HepG2 (cell line): ENCODE measurements around the gene C20orf204. TPM values are rescaled to one million over a fixed set of nuclear protein-coding genes. Genes with fewer than 3 reads are reported as not detected.
A peak's percentile ranks its signal among the peaks of the same experiment; 100 is the strongest.

Experiments
- ATM ChIP-seq: fragments of 450-650 bp; IDR thresholded peaks from 2 replicates; pipeline ENCODE4 v1.7.1; 2017; ENCODE audit warnings: mild to moderate bottlenecking, borderline replicate concordance
- HNRNPH1 ChIP-seq: fragments of 200-400 bp; formaldehyde crosslinking; optimal IDR thresholded peaks from 2 replicates; pipeline ENCODE3; 2017; ENCODE audit warnings: mild to moderate bottlenecking, low read depth, low read length
- HOXA5 ChIP-seq: sonication (generic); formaldehyde crosslinking; IDR thresholded peaks from 2 replicates; pipeline ENCODE4 v1.4.0; 2020; ENCODE audit warnings: missing genetic modification reagents
- IRF2 ChIP-seq: IDR thresholded peaks from 2 replicates; pipeline ENCODE4 v1.6.1; 2018; ENCODE audit warnings: missing genetic modification reagents, missing compliant biosample characterization
- NKX3-1 ChIP-seq: sonication (generic); formaldehyde crosslinking; IDR thresholded peaks from 2 replicates; pipeline ENCODE4 v1.5.0; 2020; ENCODE audit warnings: missing genetic modification reagents
- REPIN1 ChIP-seq: sonication (generic); formaldehyde crosslinking; IDR thresholded peaks from 2 replicates; pipeline ENCODE4 v1.8.0; 2022; ENCODE audit warnings: missing genetic modification reagents, low read depth, mild to moderate bottlenecking, borderline replicate concordance
- SP140L ChIP-seq: sonication (generic); formaldehyde crosslinking; IDR thresholded peaks from 2 replicates; pipeline ENCODE4 v1.4.0; 2020; ENCODE audit warnings: missing genetic modification reagents, borderline replicate concordance
- SP4 ChIP-seq: sonication (generic); formaldehyde crosslinking; IDR thresholded peaks from 2 replicates; pipeline ENCODE4 v1.8.1; 2023; ENCODE audit warnings: mild to moderate bottlenecking, missing genetic modification reagents
- TFDP1 ChIP-seq: IDR thresholded peaks from 2 replicates; pipeline ENCODE4 v1.6.1; 2016; ENCODE audit warnings: missing compliant biosample characterization, missing genetic modification reagents, borderline replicate concordance
- TGIF2 ChIP-seq: IDR thresholded peaks from 2 replicates; pipeline ENCODE4 v1.6.1; 2016; ENCODE audit warnings: control low read depth, missing compliant biosample characterization
- TSC22D2 ChIP-seq: sonication (generic); formaldehyde crosslinking; IDR thresholded peaks from 2 replicates; pipeline ENCODE4 v1.5.1; 2020; ENCODE audit warnings: missing genetic modification reagents, mild to moderate bottlenecking, borderline replicate concordance
- ZBTB38 ChIP-seq: sonication (generic); formaldehyde crosslinking; IDR thresholded peaks from 2 replicates; pipeline ENCODE4 v1.5.1; 2020; ENCODE audit warnings: mild to moderate bottlenecking, missing genetic modification reagents
- ZBTB40 ChIP-seq, 2 experiments: fragments of 450-650 bp in 1 of 2; sonication (generic) in 1 of 2; formaldehyde crosslinking in 1 of 2; IDR thresholded peaks; 2 replicates each; pipeline versions ENCODE4 v1.6.1 to v1.8.0; 2016 to 2022; ENCODE audit warnings: antibody characterized with exemption in 1 of 2, mild to moderate bottlenecking in 1 of 2, missing genetic modification reagents in 1 of 2
- ZNF230 ChIP-seq: sonication (generic); formaldehyde crosslinking; IDR thresholded peaks from 2 replicates; pipeline ENCODE4 v1.4.0; 2020; ENCODE audit warnings: mild to moderate bottlenecking, missing genetic modification reagents
- ZNF24 ChIP-seq: fragments of 450-650 bp; IDR thresholded peaks from 2 replicates; pipeline ENCODE4 v1.6.1; 2017; ENCODE audit warnings: antibody characterized with exemption, mild to moderate bottlenecking
- ZNF33A ChIP-seq: sonication (generic); formaldehyde crosslinking; IDR thresholded peaks from 2 replicates; pipeline ENCODE4 v1.5.1; 2020; ENCODE audit warnings: missing genetic modification reagents, mild to moderate bottlenecking, moderate library complexity, borderline replicate concordance
- ZNF510 ChIP-seq: sonication (generic); formaldehyde crosslinking; IDR thresholded peaks from 2 replicates; pipeline ENCODE4 v1.4.0; 2020; ENCODE audit warnings: low read depth, mild to moderate bottlenecking, missing genetic modification reagents
- ZNF558 ChIP-seq: sonication (generic); formaldehyde crosslinking; IDR thresholded peaks from 2 replicates; pipeline ENCODE4 v1.9.0; 2022; ENCODE audit warnings: mild to moderate bottlenecking, missing genetic modification reagents, borderline replicate concordance
- ZNF775 ChIP-seq: sonication (generic); formaldehyde crosslinking; IDR thresholded peaks from 2 replicates; pipeline ENCODE4 v1.4.0; 2020; ENCODE audit warnings: missing genetic modification reagents, mild to moderate bottlenecking, moderate library complexity, borderline replicate concordance
- ZNF839 ChIP-seq: sonication (generic); formaldehyde crosslinking; IDR thresholded peaks from 2 replicates; pipeline ENCODE4 v1.4.0; 2020; ENCODE audit warnings: missing genetic modification reagents, mild to moderate bottlenecking, borderline replicate concordance
- polyA plus RNA-seq, 8 experiments: library from polyadenylated mRNA; depleted of rRNA in 3 of 8; stranded (reverse) in 7 of 8; unstranded in 1 of 8; fragments of >200 nt; fragmentation: Illumina TruSeq in 4 of 8; extraction: Trizol in 4 of 8; gene quantifications; 2 replicates each; pipeline versions ENCODE4 v1.2.1 to v1.2.3, GENCODE V29; 2011 to 2016; ENCODE audit warnings: low read depth in 4 of 8, missing spikeins in 1 of 8, mixed read lengths in 1 of 8; ENCODE audit not compliant: insufficient read depth in 1 of 8
- total RNA-seq, 5 experiments: library from RNA; depleted of rRNA; stranded (reverse); fragments of >200 nt; fragmentation: Illumina TruSeq; extraction: Trizol; gene quantifications; 2 replicates each; pipeline ENCODE4 v1.2.3, GENCODE V29; 2016; ENCODE audit warnings: low read depth in 1 of 5

C20orf204 gene
- total and polyA plus RNA-seq, 2 of the 13 experiments (the other 11 are each of a cell fraction or from before 2014, with no cell fraction given): 22.1 to 80.0 TPM

GRCh38 chr20:64023361-64024140 lies 12.4 kb upstream of the C20orf204 start (continued):
- no peak for TF ChIP-seq ZBTB40 (IDR thresholded peaks at IDR 0.05)
- TF ChIP-seq ZBTB40 (CRISPR knock-in tag; IDR thresholded peaks at IDR 0.05): 0 out of 2 replicates have a peak, but pooled peaks have one; percentile 40
- TF ChIP-seq TSC22D2 (CRISPR knock-in tag): peak; percentile 16; the same call in 1 of the 2 replicates
- no peak for TF ChIP-seq ZNF510 (CRISPR knock-in tag)
- peak; percentile 28; the same call in 1 of the 2 replicates for TF ChIP-seq IRF2
- no peak for TF ChIP-seq ZNF33A
- peak; percentile 69 for TF ChIP-seq SP4 (CRISPR knock-in tag)
- TF ChIP-seq ZBTB38 (CRISPR knock-in tag): no peak; the same call in 1 of the 2 replicates
- no peak for TF ChIP-seq ZNF24
- TF ChIP-seq HOXA5 (CRISPR knock-in tag): no peak
- no peak for TF ChIP-seq HNRNPH1
- no peak for TF ChIP-seq SP140L (CRISPR knock-in tag)
- TF ChIP-seq ZNF230: no peak
- TF ChIP-seq NKX3-1 (CRISPR knock-in tag): no peak
- TF ChIP-seq ZNF775 (CRISPR knock-in tag): no peak
- no peak for TF ChIP-seq TGIF2
- no peak for TF ChIP-seq ATM
- no peak for TF ChIP-seq ZNF558 (CRISPR knock-in tag)
- no peak; the same call in 1 of the 2 replicates for TF ChIP-seq TFDP1 (CRISPR knock-in tag)
- TF ChIP-seq REPIN1 (CRISPR knock-in tag): no peak
- TF ChIP-seq ZNF839 (CRISPR knock-in tag): peak; percentile 38; the same call in 1 of the 2 replicates
